SH-SY5Y (cell line): Measurements from ENCODE around the gene PHKA2.

Experiments used
- GATA2 ChIP-seq: IDR thresholded peaks from 2 replicates; pipeline ENCODE4 v1.6.1; 2011; ENCODE audit warnings: mild to moderate bottlenecking, low read depth, low read length
- GATA3 ChIP-seq: IDR thresholded peaks from 2 replicates; pipeline ENCODE4 v1.6.1; 2011; ENCODE audit warnings: low read depth, mild to moderate bottlenecking, low read length, moderate library complexity

- TF ChIP-seq GATA3 (no peak), GATA2 (no peak)
Measured at GRCh38 chrX:18856645-18856997, 127.3 kb downstream of the PHKA2 start.
